IMR-90 (cell line): ENCODE results near the gene CTNND2. TPM values are rescaled to one million over a fixed set of nuclear protein-coding genes. Genes with fewer than 3 reads are reported as not detected.

Experiments
- ATAC-seq: fragments of 200-7000 bp; cut with Tn5 transposase; 2 replicates; pipeline ENCODE4 v1.9.1; 2020; ENCODE audit warnings: low read depth, mild to moderate bottlenecking, moderate library complexity
- BruUV-seq: library from RNA; stranded (reverse); fragments of 400-500 nt; replicated peaks from 2 replicates; lab custom pipeline; 2021; lab: Mats Ljungman, UMichigan
- CTCF ChIA-PET: fragments of 300-600 bp; formaldehyde crosslinking; extraction: SDS; loops from one replicate; lab custom pipeline; 2021; ENCODE audit warnings: antibody characterized with exemption; lab: Yijun Ruan, JAX
- POLR2A ChIA-PET: fragments of 300-600 bp; sonication (Branson Sonifier 250); formaldehyde crosslinking; loops from one replicate; lab custom pipeline; 2022; ENCODE audit warnings: antibody characterized with exemption; ENCODE audit not compliant: unreplicated experiment; lab: Charles Lee
- DNase-seq: peaks from one replicate; pipeline ENCODE4 v3.0.0; 2013
- H2AFZ ChIP-seq: replicated peaks from 2 replicates; pipeline ENCODE3; 2013; ENCODE audit warnings: low read length, mild to moderate bottlenecking; ENCODE audit not compliant: poor library complexity
- H2AK5ac ChIP-seq: 2 replicates; pipeline ENCODE4 v1.6.1; 2013; ENCODE audit warnings: low read depth, low read length, inconsistent platforms
- H2AK9ac ChIP-seq: replicated peaks from 2 replicates; pipeline ENCODE3; 2013; ENCODE audit warnings: mild to moderate bottlenecking, low read depth, low read length, moderate library complexity; ENCODE audit not compliant: poor library complexity
- H2BK120ac ChIP-seq: 2 replicates; pipeline ENCODE4 v1.6.1; 2013; ENCODE audit warnings: low read depth, low read length, inconsistent platforms
- H2BK15ac ChIP-seq: 3 replicates; pipeline ENCODE4 v1.6.1; 2013; ENCODE audit warnings: low read depth, low read length, inconsistent platforms
- H2BK20ac ChIP-seq: 2 replicates; pipeline ENCODE4 v1.6.1; 2013; ENCODE audit warnings: low read depth, mild to moderate bottlenecking, inconsistent platforms, low read length, moderate library complexity
- H2BK5ac ChIP-seq: 2 replicates; pipeline ENCODE4 v1.6.1; 2013; ENCODE audit warnings: mild to moderate bottlenecking, low read depth, low read length, inconsistent platforms; ENCODE audit not compliant: poor library complexity, severe bottlenecking
- H3K14ac ChIP-seq: replicated peaks from 2 replicates; pipeline ENCODE4 v1.6.1; 2013; ENCODE audit warnings: low read depth, low read length, inconsistent platforms
- H3K18ac ChIP-seq: 2 replicates; pipeline ENCODE4 v1.6.1; 2013; ENCODE audit warnings: low read depth, low read length, control low read depth
- H3K23ac ChIP-seq: 2 replicates; pipeline ENCODE4 v1.6.1; 2013; ENCODE audit warnings: low read depth, low read length, inconsistent platforms
- H3K27ac ChIP-seq: 2 replicates; pipeline ENCODE4 v1.5.1; 2013; ENCODE audit warnings: mild to moderate bottlenecking, control low read depth, low read length; ENCODE audit not compliant: insufficient read depth
- H3K27me3 ChIP-seq: 2 replicates; pipeline ENCODE4 v1.6.1; 2013; ENCODE audit warnings: low read length; ENCODE audit not compliant: control insufficient read depth, insufficient read depth
- H3K36me3 ChIP-seq: 2 replicates; pipeline ENCODE4 v1.6.1; 2013; ENCODE audit warnings: low read length, mixed read lengths; ENCODE audit not compliant: control insufficient read depth, insufficient read depth
- H3K4ac ChIP-seq: 2 replicates; pipeline ENCODE4 v1.6.1; 2013; ENCODE audit warnings: low read depth, low read length, inconsistent platforms
- H3K4me1 ChIP-seq: 2 replicates; pipeline ENCODE4 v1.6.1; 2013; ENCODE audit warnings: low read length, mixed read lengths; ENCODE audit not compliant: control insufficient read depth, insufficient read depth
- H3K4me2 ChIP-seq: 2 replicates; pipeline ENCODE4 v1.6.1; 2013; ENCODE audit warnings: low read depth, mild to moderate bottlenecking, control low read depth, low read length, moderate library complexity
- H3K4me3 ChIP-seq: 2 replicates; pipeline ENCODE4 v1.5.1; 2013; ENCODE audit warnings: low read depth, mild to moderate bottlenecking, control low read depth, low read length, moderate library complexity; ENCODE audit not compliant: insufficient read depth
- H3K56ac ChIP-seq: 2 replicates; pipeline ENCODE4 v1.6.1; 2013; ENCODE audit warnings: low read length, inconsistent platforms; ENCODE audit not compliant: insufficient read depth; ENCODE audit errors: extremely low read depth
- H3K79me1 ChIP-seq, 2 experiments: 2 replicates each; pipeline ENCODE4 v1.6.1; 2013; ENCODE audit warnings: low read length in 2 of 2, inconsistent platforms in 1 of 2, low read depth in 1 of 2
- H3K9ac ChIP-seq: 2 replicates; pipeline ENCODE4 v1.6.1; 2013; ENCODE audit warnings: low read depth, low read length, control low read depth
- H3K9me1 ChIP-seq: 2 replicates; pipeline ENCODE4 v1.6.1; 2013; ENCODE audit warnings: low read length, inconsistent platforms; ENCODE audit not compliant: insufficient read depth
- H3K9me3 ChIP-seq: 2 replicates; pipeline ENCODE4 v1.6.1; 2013; ENCODE audit warnings: low read length; ENCODE audit not compliant: control insufficient read depth, insufficient read depth
- H4K20me1 ChIP-seq: 2 replicates; pipeline ENCODE4 v1.6.1; 2013; ENCODE audit warnings: low read length, inconsistent platforms; ENCODE audit not compliant: insufficient read depth
- H4K5ac ChIP-seq: 2 replicates; pipeline ENCODE4 v1.6.1; 2013; ENCODE audit warnings: mild to moderate bottlenecking, low read depth, low read length, control low read depth
- H4K8ac ChIP-seq, 2 experiments: 2 replicates each; pipeline ENCODE4 v1.6.1; 2013; ENCODE audit warnings: low read depth in 2 of 2, low read length in 2 of 2, control low read depth in 1 of 2, inconsistent platforms in 1 of 2
- H4K91ac ChIP-seq: 2 replicates; pipeline ENCODE4 v1.6.1; 2013; ENCODE audit warnings: low read depth, low read length, inconsistent platforms; ENCODE audit not compliant: insufficient read depth
- RCOR1 ChIP-seq: IDR thresholded peaks from 2 replicates; pipeline ENCODE4 v1.6.1; 2012; ENCODE audit warnings: mild to moderate bottlenecking, low read length, improper control_type of control experiment; ENCODE audit not compliant: insufficient replicate concordance
- WGBS, 2 experiments: methylation state at CpG; one replicate each; pipeline versions ENCODE4 v1.1.5 to v1.1.7; 2013; ENCODE audit warnings: missing lambda C conversion rate in 2 of 2; ENCODE audit not compliant: insufficient read length in 1 of 2; ENCODE audit errors: extremely low coverage in 2 of 2; 5-methylcytosine and 5-hydroxymethylcytosine counted together
- dilution Hi-C: fragments of 300-500 bp; cut with HindIII; formaldehyde crosslinking; loops from one replicate; pipeline ENCODE4 v1.14.3; 2018; ENCODE audit warnings: low sequenced_read_pairs; ENCODE audit not compliant: unreplicated experiment
- in situ Hi-C: fragments of 300-500 bp; cut with MboI; formaldehyde crosslinking; loops from 3 replicates; pipeline ENCODE4 v1.14.3; 2019; ENCODE audit warnings: low sequenced_read_pairs, inconsistent platforms, mixed read lengths
- intact Hi-C: fragments of 100-400 bp; cut with micrococcal nuclease; formaldehyde crosslinking; loops from 2 replicates; pipeline ENCODE4 v1.10.0; 2022
- polyA plus RNA-seq, 3 experiments: library from polyadenylated mRNA; depleted of rRNA; stranded (reverse); fragments of >200 nt; gene quantifications; 2 replicates each; pipeline ENCODE4 v1.2.3, GENCODE V29; 2012; ENCODE audit warnings: low replicate concordance in 1 of 3
- total RNA-seq: library from RNA; depleted of rRNA; stranded (reverse); fragments of >200 nt; gene quantifications from 2 replicates; pipeline ENCODE4 v1.2.3, GENCODE V29; 2012
- TF ChIP-seq, protein P1 (sequence below): conservative IDR thresholded peaks from 2 replicates; pipeline ENCODE4 v1.5.1; 2012; ENCODE audit warnings: mild to moderate bottlenecking, low read depth, low read length, improper control_type of control experiment

CTNND2 gene
- total and polyA plus RNA-seq, 2 of the 4 experiments (the other 2 are of a cell fraction) = not detected

DNA sequence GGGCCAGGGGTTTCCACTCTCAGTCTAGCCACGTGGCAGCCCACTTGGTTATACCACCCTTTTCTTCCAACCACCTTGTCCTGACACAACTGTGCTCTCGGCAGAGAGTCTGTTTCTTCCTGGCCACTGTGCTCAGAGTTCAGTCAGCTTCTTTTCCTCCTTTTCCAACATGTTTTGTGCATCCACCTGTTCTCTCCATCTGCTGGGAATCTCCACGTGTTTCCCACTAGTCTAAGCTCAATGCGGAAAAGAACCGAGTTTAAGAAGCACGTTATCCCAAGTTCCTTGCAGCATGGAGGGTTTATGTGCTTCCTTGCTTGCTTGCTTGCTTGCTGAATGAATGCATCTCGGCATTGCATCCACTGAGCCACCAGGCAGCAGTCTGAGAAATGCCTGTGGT is 599.6 kb downstream of the CTNND2 start:
- no TSS peak for BruUV-seq
- ChIA-PET POLR2A (no interaction called here), CTCF (no interaction called here)
- TF ChIP-seq, protein P1, sequence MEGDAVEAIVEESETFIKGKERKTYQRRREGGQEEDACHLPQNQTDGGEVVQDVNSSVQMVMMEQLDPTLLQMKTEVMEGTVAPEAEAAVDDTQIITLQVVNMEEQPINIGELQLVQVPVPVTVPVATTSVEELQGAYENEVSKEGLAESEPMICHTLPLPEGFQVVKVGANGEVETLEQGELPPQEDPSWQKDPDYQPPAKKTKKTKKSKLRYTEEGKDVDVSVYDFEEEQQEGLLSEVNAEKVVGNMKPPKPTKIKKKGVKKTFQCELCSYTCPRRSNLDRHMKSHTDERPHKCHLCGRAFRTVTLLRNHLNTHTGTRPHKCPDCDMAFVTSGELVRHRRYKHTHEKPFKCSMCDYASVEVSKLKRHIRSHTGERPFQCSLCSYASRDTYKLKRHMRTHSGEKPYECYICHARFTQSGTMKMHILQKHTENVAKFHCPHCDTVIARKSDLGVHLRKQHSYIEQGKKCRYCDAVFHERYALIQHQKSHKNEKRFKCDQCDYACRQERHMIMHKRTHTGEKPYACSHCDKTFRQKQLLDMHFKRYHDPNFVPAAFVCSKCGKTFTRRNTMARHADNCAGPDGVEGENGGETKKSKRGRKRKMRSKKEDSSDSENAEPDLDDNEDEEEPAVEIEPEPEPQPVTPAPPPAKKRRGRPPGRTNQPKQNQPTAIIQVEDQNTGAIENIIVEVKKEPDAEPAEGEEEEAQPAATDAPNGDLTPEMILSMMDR = no peak
- no peak for TF ChIP-seq RCOR1
- Histone ChIP-seq H3K9me3 (no peaks in the 10 kb centered on the region), H3K4me1 (no peaks in the 10 kb centered on the region), H4K91ac (no peak overlapping the region), H3K36me3 (no peaks in the 10 kb centered on the region), H2BK15ac (no peak overlapping the region), H2BK20ac (no peak overlapping the region), H3K9ac (no peak overlapping the region), H3K56ac (no peak overlapping the region), H3K18ac (no peak overlapping the region), H2BK120ac (no peak overlapping the region), H4K5ac (no peak overlapping the region), H3K4me3 (no peak overlapping the region), H2AFZ (no peak overlapping the region), H2AK5ac (no peak overlapping the region), H3K27me3 (no peaks in the 10 kb centered on the region), H4K20me1 (no peaks in the 10 kb centered on the region), H3K23ac (no peak overlapping the region), H3K14ac (no peak overlapping the region), H3K4ac (no peak overlapping the region), H3K9me1 (no peaks in the 10 kb centered on the region), H4K8ac (no peak overlapping the region), H2AK9ac (no peak overlapping the region), H3K4me2 (no peak overlapping the region), H3K79me1 (no peaks in the 10 kb centered on the region), H3K27ac (no peak overlapping the region), H2BK5ac (no peak overlapping the region)
- intact Hi-C loops = no loop called here
- in situ Hi-C loops = no loop called here
- dilution Hi-C loops = no loop called here
- ATAC-seq (no peak), DNase-seq (no peak)
- whole genome bisulfite sequencing, 2 experiments = 57% methylated on average over 3 of the region's 7 CpGs; no CpG with 5 or more reads in 1 of the 2 experiments
